Measurements from ENCODE around the gene KRTAP2-3.
"Not testable (repeated sequence)": the region's sequence is repeated elsewhere in the genome, so short reads cannot be mapped to it uniquely, and the experiment has no call there.

The KRTAP2-3 gene, protein sequence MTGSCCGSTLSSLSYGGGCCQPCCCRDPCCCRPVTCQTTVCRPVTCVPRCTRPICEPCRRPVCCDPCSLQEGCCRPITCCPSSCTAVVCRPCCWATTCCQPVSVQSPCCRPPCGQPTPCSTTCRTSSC

DNA sequence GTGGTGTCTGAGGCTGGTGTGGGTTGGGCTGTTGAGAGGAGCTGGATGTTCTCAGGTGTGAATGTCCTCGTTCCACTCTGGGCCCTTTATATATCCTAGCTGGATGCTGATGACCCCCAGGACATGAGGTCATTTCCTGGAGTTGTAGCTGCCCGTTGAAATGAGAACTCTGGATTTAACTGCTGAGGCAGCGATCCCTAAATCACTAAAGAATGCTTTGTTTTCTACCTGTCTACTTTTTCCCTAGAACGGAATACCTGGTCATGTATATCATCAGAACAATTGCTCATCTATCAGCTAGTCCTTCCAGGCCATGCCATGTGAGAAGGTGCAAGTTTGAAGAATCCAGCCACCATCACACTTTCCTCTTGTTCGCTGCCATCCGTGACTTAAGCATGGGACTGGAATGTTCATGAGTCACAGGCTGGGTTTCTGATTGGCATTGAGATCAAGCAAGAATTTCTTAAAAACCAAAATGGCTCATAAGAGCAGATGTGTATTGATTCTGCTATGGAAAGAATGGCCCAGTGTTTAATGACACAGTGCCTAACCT, at the start of gene KRTAP2-3:
TSS of gene KRTAP2-3 (minus strand) at position 63 of the 553 bp plus-strand sequence. CDS start 64 bp downstream, outside the sequence.
- no peak for DNase-seq (ENCODE audit: low read depth in 2 of 2)

GRCh38 chr17:41108728-41109386, 48.9 kb upstream of the KRTAP2-3 start:
- DNase-seq (ENCODE audit: low read depth in 2 of 2), result not testable (repeated sequence)

DNA sequence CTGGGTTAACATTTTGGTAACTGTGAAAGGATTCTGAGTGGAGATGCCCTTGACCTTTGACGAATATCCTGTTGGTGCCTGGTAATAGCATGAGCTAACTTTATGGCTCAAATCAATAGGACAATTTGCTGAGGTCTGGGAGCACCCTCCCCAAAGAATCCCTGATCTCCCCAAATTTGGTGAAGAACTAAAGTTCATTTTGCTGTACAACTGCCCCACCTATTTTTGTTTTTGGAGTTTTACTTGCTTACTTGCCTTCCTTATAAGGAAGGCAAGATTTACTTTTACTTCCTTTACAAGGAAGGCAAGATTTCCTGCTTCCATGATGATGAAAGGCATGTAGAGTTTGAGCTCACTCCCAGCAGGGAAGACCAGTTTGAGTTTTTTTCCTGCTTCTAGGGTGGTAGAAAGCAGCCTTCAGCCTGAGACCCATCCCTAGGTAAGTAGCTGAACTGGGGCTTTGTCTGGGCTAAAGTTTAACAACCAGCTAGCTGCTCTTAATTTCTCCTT, 48.1 kb upstream of the KRTAP2-3 start:
- no peak for DNase-seq (ENCODE audit: low read depth in 2 of 2)

DNA sequence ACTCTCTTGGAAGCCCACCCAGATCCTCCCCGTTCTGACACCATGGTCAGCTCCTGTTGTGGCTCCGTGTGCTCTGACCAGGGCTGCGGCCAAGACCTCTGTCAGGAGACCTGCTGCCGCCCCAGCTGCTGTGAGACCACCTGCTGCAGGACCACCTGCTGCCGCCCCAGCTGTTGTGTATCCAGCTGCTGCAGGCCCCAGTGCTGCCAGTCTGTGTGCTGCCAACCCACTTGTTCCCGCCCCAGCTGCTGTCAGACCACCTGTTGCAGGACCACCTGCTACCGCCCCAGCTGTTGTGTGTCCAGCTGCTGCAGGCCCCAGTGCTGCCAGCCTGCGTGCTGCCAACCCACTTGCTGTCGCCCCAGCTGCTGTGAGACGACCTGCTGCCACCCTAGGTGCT, 45.4 kb upstream of the KRTAP2-3 start, which contains the start of gene KRTAP4-9:
TSS of gene KRTAP4-9 (plus strand) at position 43 of the 400 bp plus-strand sequence. CDS start at position 43, 0 bp downstream.
- DNase-seq (ENCODE audit: low read depth in 2 of 2), result not testable (repeated sequence)

DNA sequence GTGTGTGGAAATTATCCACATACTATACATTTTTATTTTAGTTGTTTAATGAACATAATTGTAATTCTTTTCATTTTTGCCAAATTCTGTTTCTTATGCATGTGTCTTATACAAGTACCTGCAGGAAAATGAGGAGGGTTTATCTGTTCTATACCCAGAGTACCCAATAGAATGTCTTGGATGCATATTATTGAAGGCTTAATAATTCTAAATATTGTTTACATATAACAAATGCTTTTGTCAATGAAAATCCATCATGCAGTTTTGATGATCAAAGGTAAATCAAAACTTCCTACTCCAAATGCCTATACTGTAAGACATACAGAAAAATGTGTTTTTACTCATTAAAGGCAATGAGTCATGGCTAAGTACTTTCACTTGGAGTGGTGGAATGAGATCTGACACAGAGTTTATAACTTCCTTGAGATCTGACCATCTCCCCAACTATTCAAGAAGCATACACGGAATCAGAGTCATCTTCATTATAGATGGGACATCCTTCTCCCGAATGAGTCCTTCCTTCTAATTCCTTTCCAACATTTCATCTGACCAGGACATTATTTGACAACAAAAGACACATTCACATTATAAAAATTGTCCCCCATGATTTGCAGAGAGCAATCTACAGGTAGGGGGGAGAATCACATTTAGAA, 44.6 kb upstream of the KRTAP2-3 start:
- DNase-seq (ENCODE audit: low read depth in 2 of 2), result not testable (repeated sequence)

GRCh38 chr17:41103896-41104295, 44.0 kb upstream of the KRTAP2-3 start:
- DNase-seq (ENCODE audit: low read depth in 2 of 2), result no peak

DNA sequence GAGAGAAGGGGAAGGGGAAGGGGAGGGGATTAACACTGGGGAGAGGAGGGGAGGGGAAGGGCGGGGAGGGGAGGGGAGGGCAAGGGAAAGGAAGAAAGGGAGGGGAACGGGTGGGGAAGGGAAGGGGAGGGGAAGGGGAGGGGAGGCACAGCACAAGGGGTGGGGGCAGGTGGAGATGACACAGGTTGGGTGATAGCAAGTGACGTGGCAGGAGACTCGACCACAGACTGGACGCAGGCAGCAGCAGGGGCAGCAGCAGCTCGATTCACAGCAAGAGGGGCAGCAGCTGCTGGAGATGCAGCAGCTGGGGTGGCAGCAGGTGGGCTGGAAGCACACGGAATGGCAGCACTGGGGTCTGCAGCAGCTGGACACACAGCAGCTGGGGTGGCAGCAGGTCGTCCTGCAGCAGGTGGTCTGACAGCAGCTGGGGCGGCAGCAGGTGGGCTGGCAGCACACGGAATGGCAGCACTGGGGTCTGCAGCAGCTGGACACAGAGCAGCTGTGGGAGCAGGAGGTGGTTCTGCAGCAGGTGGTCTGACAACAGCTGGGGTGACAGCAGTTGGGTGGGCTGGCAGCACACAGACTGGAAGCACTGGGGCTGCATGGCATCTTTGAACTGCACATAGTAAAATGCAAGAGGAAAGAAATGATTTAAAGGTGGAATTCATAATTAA, 41.8 kb upstream of the KRTAP2-3 start, which contains the start of gene KRTAP4-16:
TSS of gene KRTAP4-16 (minus strand) at position 624 of the 674 bp plus-strand sequence. CDS start at position 624, 0 bp downstream.
- no peak for DNase-seq (ENCODE audit: low read depth in 2 of 2)

DNA sequence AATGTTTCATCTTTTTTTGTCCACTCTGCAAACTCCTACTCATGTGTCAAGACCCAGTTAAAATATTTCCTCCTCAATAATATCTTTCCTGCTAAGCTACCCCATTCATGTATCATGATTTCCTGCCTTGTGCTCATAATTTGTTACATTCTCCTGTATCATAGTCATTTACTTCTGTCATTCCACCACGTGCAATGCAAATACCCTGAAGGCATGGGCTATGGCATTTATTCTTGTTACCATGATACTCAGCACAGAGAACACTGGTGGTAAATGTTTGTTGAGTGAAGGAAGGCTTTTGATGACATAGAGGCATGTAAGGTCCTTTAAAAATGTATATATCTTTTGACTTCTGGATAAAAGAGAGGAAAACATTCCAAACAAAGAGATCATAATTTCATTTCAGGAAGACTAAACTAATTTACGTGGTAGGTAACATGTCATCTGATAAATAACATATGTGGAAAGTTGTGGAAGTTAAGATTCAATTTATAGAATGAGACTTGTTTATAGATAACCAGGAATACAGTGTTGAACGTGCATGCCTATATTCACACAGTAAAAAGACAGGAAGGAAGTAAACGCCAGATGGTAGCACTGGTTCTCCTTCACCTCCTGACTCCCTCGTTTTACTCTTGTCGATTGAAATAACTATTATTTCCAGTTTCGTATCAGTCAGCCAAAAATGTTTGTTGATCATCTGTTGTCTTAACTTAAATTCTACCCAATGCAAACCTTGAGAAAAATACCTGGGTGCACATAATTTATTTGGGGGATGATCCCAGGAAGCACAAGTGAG, 40.0 kb upstream of the KRTAP2-3 start:
- not testable (repeated sequence) for DNase-seq (ENCODE audit: low read depth in 2 of 2)

DNA sequence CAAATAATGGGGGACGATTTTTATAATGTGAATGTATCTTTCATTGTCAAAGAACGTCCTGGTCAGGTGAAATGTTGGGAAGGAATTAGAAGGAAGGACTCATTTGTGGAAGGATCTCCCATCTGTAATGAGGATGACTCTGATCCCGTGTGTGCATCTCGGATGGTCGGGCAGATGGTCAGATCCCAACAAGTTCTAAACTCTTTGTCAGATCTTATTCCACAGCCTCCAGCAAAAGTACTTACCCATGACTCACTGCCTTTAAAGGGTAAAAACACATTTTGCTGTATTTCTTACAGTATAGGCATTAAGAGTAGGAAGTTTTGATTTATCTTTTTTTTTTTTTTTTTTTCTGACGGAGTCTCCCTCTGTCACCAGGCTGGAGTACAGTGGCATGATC, 38.6 kb upstream of the KRTAP2-3 start:
- no peak for DNase-seq (ENCODE audit: low read depth in 2 of 2)

- DNase-seq (ENCODE audit: low read depth in 2 of 2), result no peak
These were observed 38.1 kb upstream of the KRTAP2-3 start, which contains the start of gene KRTAP4-8 for GRCh38 chr17:41098042-41098441. Gene KRTAP4-8, minus strand, starts transcription at chr17:41098142. Its CDS starts 58 bp downstream, at chr17:41098084.

GRCh38 chr17:41096055-41096454, 36.1 kb upstream of the KRTAP2-3 start:
- DNase-seq (ENCODE audit: low read depth in 2 of 2), result no peak

DNA sequence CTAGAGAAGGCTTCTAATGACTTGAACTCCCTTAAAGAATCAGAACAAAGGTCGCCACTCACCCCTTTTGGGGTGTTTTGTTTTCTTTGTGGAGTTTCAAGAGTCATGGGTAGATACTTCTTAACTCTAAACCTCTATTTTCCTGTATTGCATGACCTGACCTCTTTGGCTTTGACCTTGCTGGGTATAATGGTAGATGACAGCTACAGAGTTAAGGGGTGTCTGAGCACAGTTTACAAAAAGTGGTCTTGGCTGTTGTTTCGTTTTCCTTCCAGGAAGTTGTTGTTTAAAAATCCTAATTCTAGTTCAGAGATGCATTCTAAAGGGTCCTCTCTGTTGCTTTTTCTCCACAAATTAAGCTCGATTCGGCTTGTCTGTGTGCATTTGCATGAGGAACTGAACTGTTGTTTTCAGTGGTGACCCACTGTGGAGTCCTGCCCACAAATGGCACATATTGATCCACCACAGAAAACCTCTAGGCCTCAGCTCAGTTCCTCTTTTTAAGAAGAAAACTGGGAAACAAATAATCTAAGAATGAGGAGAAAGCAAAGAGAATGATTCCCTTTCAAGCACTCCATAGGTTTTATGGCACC, 28.9 kb upstream of the KRTAP2-3 start:
- DNase-seq (ENCODE audit: low read depth in 2 of 2), result not testable (repeated sequence)

- not testable (repeated sequence) for DNase-seq (ENCODE audit: low read depth in 2 of 2)
These were observed 24.4 kb upstream of the KRTAP2-3 start, which contains the start of gene KRTAP4-7 for GRCh38 chr17:41084100-41084856. Gene KRTAP4-7, plus strand, starts transcription at chr17:41084150. Its CDS starts 57 bp downstream, at chr17:41084207.

DNA sequence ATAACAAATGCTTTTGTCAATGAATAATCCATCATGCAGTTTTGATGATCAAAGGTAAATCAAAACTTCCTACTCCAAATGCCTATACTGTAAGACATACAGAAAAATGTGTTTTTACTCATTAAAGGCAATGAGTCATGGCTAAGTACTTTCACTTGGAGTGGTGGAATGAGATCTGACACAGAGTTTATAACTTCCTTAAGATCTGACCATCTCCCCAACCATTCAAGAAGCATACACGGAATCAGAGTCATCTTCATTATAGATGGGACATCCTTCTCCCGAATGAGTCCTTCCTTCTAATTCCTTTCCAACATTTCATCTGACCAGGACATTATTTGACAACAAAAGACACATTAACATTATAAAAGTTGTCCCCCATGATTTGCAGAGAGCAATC, 23.5 kb upstream of the KRTAP2-3 start:
- not testable (repeated sequence) for DNase-seq (ENCODE audit: low read depth in 2 of 2)

GRCh38 chr17:41082626-41083025, 22.7 kb upstream of the KRTAP2-3 start:
- no peak for DNase-seq (ENCODE audit: low read depth in 2 of 2)

DNA sequence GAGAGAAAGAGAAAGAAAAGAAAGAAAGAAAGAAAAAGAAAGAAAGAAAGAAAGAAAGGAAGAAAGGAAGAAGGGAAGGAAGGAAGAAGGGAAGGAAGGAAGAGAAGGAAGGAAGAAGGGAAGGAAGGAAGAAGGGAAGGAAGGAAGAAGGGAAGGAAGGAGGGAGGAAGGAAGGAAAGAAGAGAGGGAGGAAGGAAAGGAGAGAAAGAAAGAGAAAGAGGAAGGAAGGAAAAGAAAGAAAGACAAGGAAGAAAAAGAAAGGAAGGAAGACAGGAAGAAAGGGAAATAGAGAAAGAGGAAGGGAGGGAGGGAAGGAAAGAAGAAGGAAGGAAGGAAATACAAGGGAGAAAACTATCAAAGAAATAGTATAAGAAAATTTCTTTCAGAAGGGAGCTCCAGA, 16.9 kb upstream of the KRTAP2-3 start:
- DNase-seq (ENCODE audit: low read depth in 2 of 2), result no peak

DNA sequence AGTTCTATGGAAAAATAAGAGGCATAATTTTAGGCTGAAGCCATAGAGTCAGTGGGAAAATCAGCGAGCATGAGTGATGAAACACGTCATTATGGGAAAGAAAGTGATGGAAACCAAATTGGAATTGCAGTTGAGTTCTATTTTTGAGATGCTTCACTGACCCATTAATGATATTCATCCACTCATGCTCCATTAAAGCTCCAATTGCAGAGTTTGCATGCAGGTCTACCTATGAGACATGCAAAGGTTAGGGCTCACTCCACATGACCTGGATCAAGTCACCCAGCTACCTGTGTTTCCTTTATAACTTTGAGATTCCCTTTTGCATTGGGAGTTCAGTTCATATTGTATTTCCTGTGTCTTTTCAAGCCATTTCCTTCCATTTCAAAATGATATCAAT, 13.8 kb upstream of the KRTAP2-3 start:
- no peak for DNase-seq (ENCODE audit: low read depth in 2 of 2)

GRCh38 chr17:41071606-41072360, 11.9 kb upstream of the KRTAP2-3 start:
- no peak for DNase-seq (ENCODE audit: low read depth in 2 of 2)

GRCh38 chr17:41069031-41069430, 9.1 kb upstream of the KRTAP2-3 start:
- DNase-seq (ENCODE audit: low read depth in 2 of 2), result no peak
